IMR-90 (cell line): Measurements from ENCODE around the gene RPH3AL. TPM values are rescaled to one million over a fixed set of nuclear protein-coding genes. Genes with fewer than 3 reads are reported as not detected.

Experiments used
- ATAC-seq: fragments of 200-7000 bp; cut with Tn5 transposase; 2 replicates; pipeline ENCODE4 v1.9.1; 2020; ENCODE audit warnings: low read depth, mild to moderate bottlenecking, moderate library complexity
- BruUV-seq: library from RNA; stranded (reverse); fragments of 400-500 nt; replicated peaks from 2 replicates; lab custom pipeline; 2021; lab: Mats Ljungman, UMichigan
- CTCF ChIA-PET: fragments of 300-600 bp; formaldehyde crosslinking; extraction: SDS; loops from one replicate; lab custom pipeline; 2021; ENCODE audit warnings: antibody characterized with exemption; lab: Yijun Ruan, JAX
- POLR2A ChIA-PET: fragments of 300-600 bp; sonication (Branson Sonifier 250); formaldehyde crosslinking; loops from one replicate; lab custom pipeline; 2022; ENCODE audit warnings: antibody characterized with exemption; ENCODE audit not compliant: unreplicated experiment; lab: Charles Lee
- DNase-seq: peaks from one replicate; pipeline ENCODE4 v3.0.0; 2013
- H2AFZ ChIP-seq: replicated peaks from 2 replicates; pipeline ENCODE3; 2013; ENCODE audit warnings: low read length, mild to moderate bottlenecking; ENCODE audit not compliant: poor library complexity
- H2AK5ac ChIP-seq: 2 replicates; pipeline ENCODE4 v1.6.1; 2013; ENCODE audit warnings: low read depth, low read length, inconsistent platforms
- H2AK9ac ChIP-seq: replicated peaks from 2 replicates; pipeline ENCODE3; 2013; ENCODE audit warnings: mild to moderate bottlenecking, low read depth, low read length, moderate library complexity; ENCODE audit not compliant: poor library complexity
- H2BK120ac ChIP-seq: 2 replicates; pipeline ENCODE4 v1.6.1; 2013; ENCODE audit warnings: low read depth, low read length, inconsistent platforms
- H2BK15ac ChIP-seq: 3 replicates; pipeline ENCODE4 v1.6.1; 2013; ENCODE audit warnings: low read depth, low read length, inconsistent platforms
- H2BK20ac ChIP-seq: 2 replicates; pipeline ENCODE4 v1.6.1; 2013; ENCODE audit warnings: low read depth, mild to moderate bottlenecking, inconsistent platforms, low read length, moderate library complexity
- H2BK5ac ChIP-seq: 2 replicates; pipeline ENCODE4 v1.6.1; 2013; ENCODE audit warnings: mild to moderate bottlenecking, low read depth, low read length, inconsistent platforms; ENCODE audit not compliant: poor library complexity, severe bottlenecking
- H3K14ac ChIP-seq: replicated peaks from 2 replicates; pipeline ENCODE4 v1.6.1; 2013; ENCODE audit warnings: low read depth, low read length, inconsistent platforms
- H3K18ac ChIP-seq: 2 replicates; pipeline ENCODE4 v1.6.1; 2013; ENCODE audit warnings: low read depth, low read length, control low read depth
- H3K23ac ChIP-seq: 2 replicates; pipeline ENCODE4 v1.6.1; 2013; ENCODE audit warnings: low read depth, low read length, inconsistent platforms
- H3K27ac ChIP-seq: 2 replicates; pipeline ENCODE4 v1.5.1; 2013; ENCODE audit warnings: mild to moderate bottlenecking, control low read depth, low read length; ENCODE audit not compliant: insufficient read depth
- H3K27me3 ChIP-seq: 2 replicates; pipeline ENCODE4 v1.6.1; 2013; ENCODE audit warnings: low read length; ENCODE audit not compliant: control insufficient read depth, insufficient read depth
- H3K36me3 ChIP-seq: 2 replicates; pipeline ENCODE4 v1.6.1; 2013; ENCODE audit warnings: low read length, mixed read lengths; ENCODE audit not compliant: control insufficient read depth, insufficient read depth
- H3K4ac ChIP-seq: 2 replicates; pipeline ENCODE4 v1.6.1; 2013; ENCODE audit warnings: low read depth, low read length, inconsistent platforms
- H3K4me1 ChIP-seq: 2 replicates; pipeline ENCODE4 v1.6.1; 2013; ENCODE audit warnings: low read length, mixed read lengths; ENCODE audit not compliant: control insufficient read depth, insufficient read depth
- H3K4me2 ChIP-seq: 2 replicates; pipeline ENCODE4 v1.6.1; 2013; ENCODE audit warnings: low read depth, mild to moderate bottlenecking, control low read depth, low read length, moderate library complexity
- H3K4me3 ChIP-seq: 2 replicates; pipeline ENCODE4 v1.5.1; 2013; ENCODE audit warnings: low read depth, mild to moderate bottlenecking, control low read depth, low read length, moderate library complexity; ENCODE audit not compliant: insufficient read depth
- H3K56ac ChIP-seq: 2 replicates; pipeline ENCODE4 v1.6.1; 2013; ENCODE audit warnings: low read length, inconsistent platforms; ENCODE audit not compliant: insufficient read depth; ENCODE audit errors: extremely low read depth
- H3K79me1 ChIP-seq, 2 experiments: 2 replicates each; pipeline ENCODE4 v1.6.1; 2013; ENCODE audit warnings: low read length in 2 of 2, inconsistent platforms in 1 of 2, low read depth in 1 of 2
- H3K9ac ChIP-seq: 2 replicates; pipeline ENCODE4 v1.6.1; 2013; ENCODE audit warnings: low read depth, low read length, control low read depth
- H3K9me1 ChIP-seq: 2 replicates; pipeline ENCODE4 v1.6.1; 2013; ENCODE audit warnings: low read length, inconsistent platforms; ENCODE audit not compliant: insufficient read depth
- H3K9me3 ChIP-seq: 2 replicates; pipeline ENCODE4 v1.6.1; 2013; ENCODE audit warnings: low read length; ENCODE audit not compliant: control insufficient read depth, insufficient read depth
- H4K20me1 ChIP-seq: 2 replicates; pipeline ENCODE4 v1.6.1; 2013; ENCODE audit warnings: low read length, inconsistent platforms; ENCODE audit not compliant: insufficient read depth
- H4K5ac ChIP-seq: 2 replicates; pipeline ENCODE4 v1.6.1; 2013; ENCODE audit warnings: mild to moderate bottlenecking, low read depth, low read length, control low read depth
- H4K8ac ChIP-seq, 2 experiments: 2 replicates each; pipeline ENCODE4 v1.6.1; 2013; ENCODE audit warnings: low read depth in 2 of 2, low read length in 2 of 2, control low read depth in 1 of 2, inconsistent platforms in 1 of 2
- H4K91ac ChIP-seq: 2 replicates; pipeline ENCODE4 v1.6.1; 2013; ENCODE audit warnings: low read depth, low read length, inconsistent platforms; ENCODE audit not compliant: insufficient read depth
- BHLHE40 ChIP-seq: fragments of 150-350 bp; IDR thresholded peaks from 2 replicates; pipeline ENCODE4 v1.6.1; 2016; ENCODE audit warnings: mild to moderate bottlenecking, low read depth, low read length
- CEBPB ChIP-seq: IDR thresholded peaks from 2 replicates; pipeline ENCODE4 v1.6.1; 2012; ENCODE audit warnings: low read depth, low read length, improper control_type of control experiment
- CHD1 ChIP-seq: IDR thresholded peaks from 2 replicates; pipeline ENCODE4 v1.6.1; 2012; ENCODE audit warnings: low read depth, low read length, improper control_type of control experiment
- CTCF ChIP-seq: conservative IDR thresholded peaks from 2 replicates; pipeline ENCODE4 v1.5.1; 2012; ENCODE audit warnings: mild to moderate bottlenecking, low read depth, low read length, improper control_type of control experiment
- MXI1 ChIP-seq: IDR thresholded peaks from 2 replicates; pipeline ENCODE4 v1.6.1; 2012; ENCODE audit warnings: low read depth, mild to moderate bottlenecking, low read length, moderate library complexity, borderline replicate concordance
- NFE2L2 ChIP-seq: fragments of 150-350 bp; IDR thresholded peaks from 2 replicates; pipeline ENCODE4 v1.6.1; 2016; ENCODE audit warnings: low read depth, mild to moderate bottlenecking, low read length
- RAD21 ChIP-seq: IDR thresholded peaks from 2 replicates; pipeline ENCODE4 v1.6.1; 2012; ENCODE audit warnings: low read length, improper control_type of control experiment
- RCOR1 ChIP-seq: IDR thresholded peaks from 2 replicates; pipeline ENCODE4 v1.6.1; 2012; ENCODE audit warnings: mild to moderate bottlenecking, low read length, improper control_type of control experiment; ENCODE audit not compliant: insufficient replicate concordance
- RFX5 ChIP-seq: IDR thresholded peaks from 2 replicates; pipeline ENCODE4 v1.8.0; 2012; ENCODE audit warnings: low read depth, mild to moderate bottlenecking, low read length, moderate library complexity
- SMC3 ChIP-seq: fragments of 150-350 bp; IDR thresholded peaks from 2 replicates; pipeline ENCODE4 v1.6.1; 2016; ENCODE audit warnings: low read depth, mild to moderate bottlenecking, antibody characterized with exemption, low read length, moderate library complexity
- USF2 ChIP-seq: fragments of 150-350 bp; IDR thresholded peaks from 2 replicates; pipeline ENCODE4 v1.6.1; 2017; ENCODE audit warnings: mild to moderate bottlenecking, antibody characterized with exemption, low read length, low read depth
- WGBS, 2 experiments: methylation state at CpG; one replicate each; pipeline versions ENCODE4 v1.1.5 to v1.1.7; 2013; ENCODE audit warnings: missing lambda C conversion rate in 2 of 2; ENCODE audit not compliant: insufficient read length in 1 of 2; ENCODE audit errors: extremely low coverage in 2 of 2; 5-methylcytosine and 5-hydroxymethylcytosine counted together
- dilution Hi-C: fragments of 300-500 bp; cut with HindIII; formaldehyde crosslinking; loops from one replicate; pipeline ENCODE4 v1.14.3; 2018; ENCODE audit warnings: low sequenced_read_pairs; ENCODE audit not compliant: unreplicated experiment
- in situ Hi-C: fragments of 300-500 bp; cut with MboI; formaldehyde crosslinking; loops from 3 replicates; pipeline ENCODE4 v1.14.3; 2019; ENCODE audit warnings: low sequenced_read_pairs, inconsistent platforms, mixed read lengths
- intact Hi-C: fragments of 100-400 bp; cut with micrococcal nuclease; formaldehyde crosslinking; loops from 2 replicates; pipeline ENCODE4 v1.10.0; 2022
- polyA plus RNA-seq, 3 experiments: library from polyadenylated mRNA; depleted of rRNA; stranded (reverse); fragments of >200 nt; gene quantifications; 2 replicates each; pipeline ENCODE4 v1.2.3, GENCODE V29; 2012; ENCODE audit warnings: low replicate concordance in 1 of 3
- total RNA-seq: library from RNA; depleted of rRNA; stranded (reverse); fragments of >200 nt; gene quantifications from 2 replicates; pipeline ENCODE4 v1.2.3, GENCODE V29; 2012

RPH3AL gene
- total and polyA plus RNA-seq, 2 of the 4 experiments (the other 2 are of a cell fraction), result 1.8 to 2.5 TPM

GRCh38 chr17:337022-337420 is 15.6 kb downstream of the RPH3AL start:
- intact Hi-C loops (no loop called here), in situ Hi-C loops (no loop called here), dilution Hi-C loops (no loop called here)
- ChIA-PET POLR2A (interaction anchor here (0.5 kb wide), 1 partner anchor 438 kb away, joined by 5 read pairs; no protein-coding TSS in a partner anchor), CTCF (no interaction called here)
- Histone ChIP-seq H3K14ac (no peak overlapping the region), H3K9ac (no peak overlapping the region), H3K9me3 (no peaks in the 10 kb centered on the region), H3K79me1 (no peaks in the 10 kb centered on the region), H3K27me3 (peaks cover 30% of the 10 kb centered on the region; the same call in 1 of the 2 replicates), H3K4me3 (no peak overlapping the region), H2BK15ac (no peak overlapping the region), H3K4ac (no peak overlapping the region), H3K27ac (no peak overlapping the region), H2BK120ac (no peak overlapping the region), H3K36me3 (no peaks in the 10 kb centered on the region), H2AK5ac (no peak overlapping the region), H4K8ac (no peak overlapping the region), H2AK9ac (no peak overlapping the region), H4K5ac (no peak overlapping the region), H4K91ac (no peak overlapping the region), H2BK20ac (no peak overlapping the region), H3K56ac (no peak overlapping the region), H2BK5ac (no peak overlapping the region), H4K20me1 (no peaks in the 10 kb centered on the region), H3K9me1 (no peaks in the 10 kb centered on the region), H3K23ac (no peak overlapping the region), H2AFZ (no peak overlapping the region), H3K4me2 (no peak overlapping the region), H3K4me1 (peaks cover 3% of the 10 kb centered on the region; the same call in 1 of the 2 replicates), H3K18ac (no peak overlapping the region)
- no peak for DNase-seq
- no TSS peak for BruUV-seq
- 90% methylated on average over 7 of the region's 12 CpGs; no CpG with 5 or more reads in 1 of the 2 experiments for WGBS, 2 experiments
- no peak for ATAC-seq
- TF ChIP-seq RAD21 (no peak), CHD1 (no peak), SMC3 (no peak), RCOR1 (no peak), CEBPB (no peak), MXI1 (no peak), RFX5 (no peak), CTCF (no peak), USF2 (no peak), NFE2L2 (no peak), BHLHE40 (no peak)
